ENCODE measurements around the gene HS3ST3A1.

The HS3ST3A1 gene

GRCh38 chr17:13476720-13477119, 125.0 kb downstream of the HS3ST3A1 start:
- Mint-ChIP-seq H3K4me3 (no peak overlapping the region), H3K27me3 (peaks cover 23% of the 10 kb centered on the region), H3K9me3 (peaks cover 13 to 16% of the 10 kb centered on the region in 2 donors), H3K27ac (no peak overlapping the region), H3K4me1 (no peaks in the 10 kb centered on the region)
- DNase-seq (no peak), ATAC-seq (no peak)

DNA sequence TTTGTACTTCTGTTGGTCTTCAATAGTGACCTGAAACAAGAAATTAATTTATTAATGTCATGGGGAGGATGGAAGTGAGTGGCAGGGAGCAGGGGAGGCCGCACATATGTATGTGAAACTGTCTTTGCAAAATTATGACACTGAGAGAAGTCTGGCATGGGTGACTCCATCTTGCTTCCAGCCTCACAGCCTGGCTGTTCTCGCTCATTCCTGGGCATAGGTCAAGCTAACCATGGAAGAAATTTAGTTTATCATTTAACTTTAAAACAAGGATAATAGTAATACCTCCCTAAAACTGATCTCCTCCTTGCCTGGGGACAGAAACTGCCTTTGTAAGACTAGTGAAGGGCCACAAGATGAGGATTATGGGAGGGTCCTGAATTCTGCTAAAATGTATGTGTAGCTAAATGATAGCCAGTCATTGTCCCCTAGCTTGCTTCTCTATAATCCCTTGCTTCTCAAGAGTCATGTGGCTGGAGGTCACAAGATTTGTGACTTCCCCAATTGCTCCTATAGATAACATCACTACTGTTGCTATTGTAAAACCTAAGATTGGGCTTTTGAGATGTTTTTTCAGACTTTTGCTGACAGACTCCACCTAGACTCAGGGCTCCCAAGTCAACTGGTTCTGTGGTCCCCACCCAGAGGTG, 126.0 kb downstream of the HS3ST3A1 start:
- no peak overlapping the region for H3K27ac Mint-ChIP-seq
- peaks cover 23% of the 10 kb centered on the region for H3K27me3 Mint-ChIP-seq
- H3K9me3 Mint-ChIP-seq = peaks cover 11 to 13% of the 10 kb centered on the region in 2 donors
- DNase-seq (no peak), ATAC-seq (no peak)
- H3K4me3 Mint-ChIP-seq = no peak overlapping the region
- no peaks in the 10 kb centered on the region for H3K4me1 Mint-ChIP-seq

- ATAC-seq = no peak
- no peak overlapping the region for H3K4me3 Mint-ChIP-seq
- H3K9me3 Mint-ChIP-seq = peaks cover 0 to 5% of the 10 kb centered on the region in 2 donors
Observed at GRCh38 chr17:13474073-13474800, 127.5 kb downstream of the HS3ST3A1 start.

GRCh38 chr17:13465678-13466077, 136.1 kb downstream of the HS3ST3A1 start:
- Mint-ChIP-seq H3K9me3 (no peaks in the 10 kb centered on the region), H3K4me3 (no peak overlapping the region), H3K27me3 (no peaks in the 10 kb centered on the region), H3K27ac (no peak overlapping the region), H3K4me1 (no peaks in the 10 kb centered on the region)
- ATAC-seq = no peak
- no peak for DNase-seq

More at GRCh38 chr17:13474073-13474800, 127.5 kb downstream of the HS3ST3A1 start:
- Mint-ChIP-seq H3K27me3 (peaks cover 23% of the 10 kb centered on the region), H3K27ac (no peak overlapping the region), H3K4me1 (no peaks in the 10 kb centered on the region)
- no peak for DNase-seq

GRCh38 chr17:13462673-13463124, 139.0 kb downstream of the HS3ST3A1 start:
- Mint-ChIP-seq H3K27ac (no peak overlapping the region), H3K4me1 (no peaks in the 10 kb centered on the region), H3K4me3 (no peak overlapping the region), H3K27me3 (no peaks in the 10 kb centered on the region), H3K9me3 (no peaks in the 10 kb centered on the region)
- DNase-seq = no peak
- ATAC-seq = no peak

GRCh38 chr17:13462146-13462545, 139.6 kb downstream of the HS3ST3A1 start:
- ATAC-seq (no peak), DNase-seq (no peak)
- Mint-ChIP-seq H3K27me3 (no peaks in the 10 kb centered on the region), H3K27ac (no peak overlapping the region), H3K9me3 (no peaks in the 10 kb centered on the region), H3K4me1 (no peaks in the 10 kb centered on the region), H3K4me3 (no peak overlapping the region)

GRCh38 chr17:13460261-13461000, 141.3 kb downstream of the HS3ST3A1 start:
- H3K4me1 Mint-ChIP-seq = no peaks in the 10 kb centered on the region
- no peaks in the 10 kb centered on the region for H3K27me3 Mint-ChIP-seq
- H3K4me3 Mint-ChIP-seq = no peak overlapping the region
- H3K27ac Mint-ChIP-seq = no peak overlapping the region
- ATAC-seq (no peak), DNase-seq (no peak)
- H3K9me3 Mint-ChIP-seq = no peaks in the 10 kb centered on the region

DNA sequence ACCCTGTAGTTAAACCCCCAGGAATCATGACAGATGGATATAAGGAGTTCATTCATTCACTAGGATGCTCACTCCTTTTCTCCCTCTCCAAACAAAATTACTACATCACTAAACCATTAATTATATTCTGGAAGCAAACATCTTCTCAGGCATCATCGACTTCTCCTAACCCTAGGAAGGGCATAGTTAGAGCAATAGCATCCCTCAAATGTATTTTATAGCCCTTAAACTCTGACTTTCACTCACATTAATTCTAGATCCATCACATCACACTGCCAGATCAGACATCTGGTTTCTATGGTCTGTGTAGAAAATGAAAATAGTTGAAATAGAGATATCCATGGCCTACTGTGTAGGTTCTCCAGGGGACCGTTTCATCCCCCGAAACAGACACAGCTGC, 143.9 kb downstream of the HS3ST3A1 start:
- Mint-ChIP-seq H3K27me3 (no peaks in the 10 kb centered on the region), H3K27ac (no peak overlapping the region), H3K4me3 (no peak overlapping the region), H3K4me1 (no peaks in the 10 kb centered on the region), H3K9me3 (no peaks in the 10 kb centered on the region)
- DNase-seq = no peak
- no peak for ATAC-seq
